HL-60 (cell line): ENCODE measurements around the gene SSTR5.

ENCODE experiments used
- SPI1 ChIP-seq: IDR thresholded peaks from 2 replicates; pipeline ENCODE4 v1.6.1; 2012; ENCODE audit warnings: low read depth, mild to moderate bottlenecking, borderline replicate concordance
- TF ChIP-seq, protein P1 (sequence below): IDR thresholded peaks from one replicate; pipeline ENCODE4 v1.5.1; 2011; ENCODE audit warnings: low read length, control low read depth, inconsistent platforms; ENCODE audit not compliant: insufficient read depth

DNA sequence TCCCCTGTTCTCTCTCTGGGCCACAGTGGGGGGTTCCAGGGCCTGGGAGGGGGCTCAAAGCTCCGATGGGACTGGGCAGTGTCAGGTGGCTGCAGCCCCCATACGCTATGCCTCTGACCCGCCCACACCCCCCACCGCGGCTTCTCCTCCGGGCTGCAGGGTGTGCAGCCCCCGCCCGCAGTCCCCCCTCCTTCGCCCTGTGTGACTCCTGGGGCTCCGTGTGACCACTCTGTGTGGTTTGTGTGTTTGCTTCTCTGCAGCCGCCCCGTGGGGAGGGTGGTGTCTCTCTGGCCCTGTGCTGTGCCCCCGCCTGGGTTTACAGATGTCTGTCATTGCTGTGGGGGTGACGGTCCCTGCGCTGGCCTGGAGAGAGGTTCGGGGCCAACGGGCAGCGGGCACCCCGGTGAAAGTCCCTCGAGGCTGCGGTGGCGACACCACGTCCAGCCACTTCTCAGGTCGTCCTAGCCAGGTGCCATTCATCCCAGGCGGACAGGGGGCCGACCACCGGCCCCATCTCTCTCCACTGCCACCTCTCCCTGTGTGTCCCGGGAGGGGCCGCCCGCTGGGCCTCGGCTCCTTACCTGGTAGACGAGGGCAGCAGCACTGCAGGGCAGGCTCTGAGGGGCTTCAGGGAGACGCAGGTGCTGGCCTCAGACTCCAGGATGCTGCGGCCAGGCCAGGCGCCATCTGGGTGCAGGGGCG lies 5.5 kb downstream of the SSTR5 start:
- TF ChIP-seq SPI1 = no peak
- TF ChIP-seq, protein P1, sequence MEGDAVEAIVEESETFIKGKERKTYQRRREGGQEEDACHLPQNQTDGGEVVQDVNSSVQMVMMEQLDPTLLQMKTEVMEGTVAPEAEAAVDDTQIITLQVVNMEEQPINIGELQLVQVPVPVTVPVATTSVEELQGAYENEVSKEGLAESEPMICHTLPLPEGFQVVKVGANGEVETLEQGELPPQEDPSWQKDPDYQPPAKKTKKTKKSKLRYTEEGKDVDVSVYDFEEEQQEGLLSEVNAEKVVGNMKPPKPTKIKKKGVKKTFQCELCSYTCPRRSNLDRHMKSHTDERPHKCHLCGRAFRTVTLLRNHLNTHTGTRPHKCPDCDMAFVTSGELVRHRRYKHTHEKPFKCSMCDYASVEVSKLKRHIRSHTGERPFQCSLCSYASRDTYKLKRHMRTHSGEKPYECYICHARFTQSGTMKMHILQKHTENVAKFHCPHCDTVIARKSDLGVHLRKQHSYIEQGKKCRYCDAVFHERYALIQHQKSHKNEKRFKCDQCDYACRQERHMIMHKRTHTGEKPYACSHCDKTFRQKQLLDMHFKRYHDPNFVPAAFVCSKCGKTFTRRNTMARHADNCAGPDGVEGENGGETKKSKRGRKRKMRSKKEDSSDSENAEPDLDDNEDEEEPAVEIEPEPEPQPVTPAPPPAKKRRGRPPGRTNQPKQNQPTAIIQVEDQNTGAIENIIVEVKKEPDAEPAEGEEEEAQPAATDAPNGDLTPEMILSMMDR = no peak
